DND-41 (cell line): ENCODE results near the gene NCR2.

ENCODE experiments used
- EZH2 ChIP-seq: IDR thresholded peaks from 3 replicates; pipeline ENCODE4 v1.6.1; 2012; ENCODE audit warnings: borderline replicate concordance, low read depth, mild to moderate bottlenecking, moderate library complexity, low read length, inconsistent platforms; ENCODE audit not compliant: severe bottlenecking
- TF ChIP-seq, protein P1 (sequence below): IDR thresholded peaks from 2 replicates; pipeline ENCODE4 v1.5.1; 2012; ENCODE audit warnings: borderline replicate concordance, low read length, moderate library complexity, mild to moderate bottlenecking; ENCODE audit not compliant: poor library complexity, severe bottlenecking; ENCODE audit errors: extremely low read depth

- TF ChIP-seq, protein P1, sequence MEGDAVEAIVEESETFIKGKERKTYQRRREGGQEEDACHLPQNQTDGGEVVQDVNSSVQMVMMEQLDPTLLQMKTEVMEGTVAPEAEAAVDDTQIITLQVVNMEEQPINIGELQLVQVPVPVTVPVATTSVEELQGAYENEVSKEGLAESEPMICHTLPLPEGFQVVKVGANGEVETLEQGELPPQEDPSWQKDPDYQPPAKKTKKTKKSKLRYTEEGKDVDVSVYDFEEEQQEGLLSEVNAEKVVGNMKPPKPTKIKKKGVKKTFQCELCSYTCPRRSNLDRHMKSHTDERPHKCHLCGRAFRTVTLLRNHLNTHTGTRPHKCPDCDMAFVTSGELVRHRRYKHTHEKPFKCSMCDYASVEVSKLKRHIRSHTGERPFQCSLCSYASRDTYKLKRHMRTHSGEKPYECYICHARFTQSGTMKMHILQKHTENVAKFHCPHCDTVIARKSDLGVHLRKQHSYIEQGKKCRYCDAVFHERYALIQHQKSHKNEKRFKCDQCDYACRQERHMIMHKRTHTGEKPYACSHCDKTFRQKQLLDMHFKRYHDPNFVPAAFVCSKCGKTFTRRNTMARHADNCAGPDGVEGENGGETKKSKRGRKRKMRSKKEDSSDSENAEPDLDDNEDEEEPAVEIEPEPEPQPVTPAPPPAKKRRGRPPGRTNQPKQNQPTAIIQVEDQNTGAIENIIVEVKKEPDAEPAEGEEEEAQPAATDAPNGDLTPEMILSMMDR, result no peak
- no peak for TF ChIP-seq EZH2
These were observed 19.3 kb upstream of the NCR2 start for GRCh38 chr6:41315943-41316620.
